HG02763 (cell line): ENCODE measurements around the gene PRSS38.

ENCODE experiments used
- ATAC-seq: cut with Tn5 transposase; IDR thresholded peaks from one replicate; pipeline ENCODE4 v1.9.1; 2021; ENCODE audit warnings: mild to moderate bottlenecking, moderate library complexity; ENCODE audit not compliant: unreplicated experiment

Gene PRSS38

GRCh38 chr1:227815468-227816409, at the start of gene PRSS38:
Gene PRSS38 (plus strand): TSS chr1:227815675. CDS start chr1:227815717, 42 bp downstream.
- no peak for ATAC-seq

DNA sequence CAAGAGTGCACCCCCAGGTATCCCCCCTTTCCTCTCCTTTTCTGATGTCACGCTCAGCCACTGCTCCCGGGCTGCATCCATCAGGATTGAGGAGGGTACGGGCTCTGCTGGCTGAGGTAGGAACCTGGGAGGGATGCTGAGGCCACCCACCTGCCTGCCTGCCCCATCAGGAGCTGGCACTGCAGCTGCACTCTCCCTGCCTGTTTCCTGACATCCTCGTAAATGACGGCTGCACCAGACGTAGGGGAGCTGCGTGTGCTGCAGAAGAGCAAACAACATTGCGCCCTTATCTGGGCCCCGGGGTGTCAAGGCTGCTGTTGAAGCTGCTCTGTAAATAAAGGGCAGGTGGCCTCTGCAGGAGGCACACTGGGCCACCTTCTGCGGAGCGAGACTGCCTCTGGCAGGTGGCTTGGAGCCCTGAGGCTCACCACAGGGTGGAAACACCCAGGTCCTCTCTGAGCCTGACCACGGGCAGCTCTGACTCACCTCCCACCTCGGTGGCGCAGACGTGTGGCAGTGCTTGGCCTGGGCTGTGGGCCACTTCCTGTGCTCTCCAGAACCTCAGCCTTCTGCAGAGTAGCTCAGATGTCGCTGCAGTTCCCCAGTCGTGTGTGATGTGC, 49.4 kb upstream of the PRSS38 start:
- ATAC-seq = no peak

- ATAC-seq = no peak
Observed at GRCh38 chr1:227766653-227767277, 48.7 kb upstream of the PRSS38 start.

DNA sequence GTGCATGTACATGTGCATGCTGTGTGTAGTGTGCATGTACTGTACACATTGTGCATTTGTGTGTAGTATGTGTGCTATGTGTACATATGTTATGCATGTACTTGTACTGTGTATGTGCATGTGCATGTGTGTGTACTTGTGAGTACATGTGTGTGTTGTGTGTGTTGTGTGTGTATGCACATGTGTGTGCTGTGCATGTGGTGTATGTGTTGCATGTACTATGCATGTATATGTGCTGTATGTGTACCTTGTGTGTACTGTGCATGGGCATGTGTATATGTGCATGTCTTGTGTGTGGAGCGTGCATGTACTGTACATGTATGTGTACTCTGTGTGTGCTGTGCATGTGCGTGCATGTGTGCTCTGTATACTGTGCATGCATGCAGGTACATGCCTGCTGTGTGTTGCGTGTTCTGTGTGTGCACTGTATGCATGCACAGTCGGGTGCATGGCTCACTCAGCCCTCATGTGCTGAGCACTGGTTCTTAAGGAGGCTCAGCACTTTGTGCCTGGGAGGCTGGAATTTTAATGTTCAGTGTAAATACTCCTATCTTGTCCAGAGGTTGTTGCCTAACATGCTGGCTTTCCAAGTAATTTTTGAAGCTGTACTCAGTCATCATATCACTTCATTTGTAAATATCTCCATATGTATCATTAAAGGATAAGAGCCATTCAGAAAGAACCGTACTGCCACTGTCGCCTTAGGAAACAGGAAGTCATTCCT, 47.9 kb upstream of the PRSS38 start:
- ATAC-seq = no peak

DNA sequence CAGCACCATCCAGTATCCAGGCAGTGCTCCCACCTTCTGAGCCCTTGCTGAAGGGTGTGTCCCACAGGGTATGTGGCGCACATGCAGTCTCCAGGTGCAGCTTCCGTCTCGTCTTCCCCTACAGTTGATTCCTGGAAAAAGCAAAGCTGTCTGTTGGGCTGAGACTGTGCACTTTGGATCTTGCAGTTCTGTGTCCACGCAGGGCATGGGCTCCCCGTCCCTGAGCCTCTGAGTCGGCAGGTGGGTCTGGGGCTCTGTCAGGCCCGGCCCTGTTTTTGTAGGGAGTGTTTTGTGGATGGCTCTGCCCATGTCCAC, 47.4 kb upstream of the PRSS38 start:
- ATAC-seq = no peak

- ATAC-seq = no peak
Observed at GRCh38 chr1:227768640-227769039, 46.8 kb upstream of the PRSS38 start.

GRCh38 chr1:227769047-227769935, 46.2 kb upstream of the PRSS38 start:
- no peak for ATAC-seq

DNA sequence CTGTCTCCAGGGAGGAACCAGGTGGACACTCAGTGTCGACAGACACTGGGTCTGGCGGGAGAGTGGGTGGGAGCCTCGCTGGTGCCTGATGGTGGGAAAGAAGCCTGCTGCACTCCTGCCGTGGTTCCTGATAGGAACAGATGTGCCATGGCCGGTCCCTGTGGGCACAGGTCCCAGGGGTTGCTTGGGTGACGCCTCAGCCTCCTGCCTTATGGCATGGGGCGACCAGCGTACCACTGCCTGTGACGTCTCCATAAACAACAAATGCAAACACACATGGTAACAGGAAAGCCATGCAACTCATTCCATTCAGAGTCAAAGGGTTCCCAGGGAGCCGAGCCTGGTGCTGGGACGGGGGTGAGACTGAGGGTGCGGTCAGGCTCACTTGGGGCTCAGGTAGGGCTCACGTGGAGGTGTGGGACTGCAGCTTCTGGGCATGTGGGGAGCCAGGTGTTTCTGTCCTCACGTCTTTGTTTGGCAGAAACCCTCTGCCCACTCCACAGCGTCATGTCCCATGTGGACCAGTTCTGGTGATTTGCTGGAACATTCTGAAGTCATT, 45.5 kb upstream of the PRSS38 start:
- no peak for ATAC-seq

GRCh38 chr1:227770812-227771211, 44.7 kb upstream of the PRSS38 start:
- no peak for ATAC-seq

DNA sequence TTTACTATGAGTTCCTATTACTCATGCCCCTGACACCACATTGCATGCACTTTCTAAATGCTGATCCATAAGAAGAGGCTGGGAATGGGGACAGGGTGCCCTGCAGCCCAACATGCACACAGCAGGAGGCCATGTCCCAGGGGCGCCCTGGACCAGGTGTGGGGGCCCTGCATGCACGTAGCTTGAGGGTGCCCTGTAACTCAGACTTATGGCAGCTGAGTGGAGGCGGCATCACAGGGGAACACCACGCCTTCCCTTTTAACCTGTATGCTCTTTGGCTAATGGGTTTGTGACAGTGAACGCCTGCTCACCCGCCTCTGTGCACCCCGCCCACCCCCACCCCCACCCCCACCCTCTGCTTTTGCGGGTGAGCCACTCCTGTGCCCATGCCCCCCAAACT, 44.1 kb upstream of the PRSS38 start:
- ATAC-seq = no peak

GRCh38 chr1:227771771-227772170, 43.7 kb upstream of the PRSS38 start:
- ATAC-seq = no peak

GRCh38 chr1:227773558-227773957, 41.9 kb upstream of the PRSS38 start:
- ATAC-seq = no peak

DNA sequence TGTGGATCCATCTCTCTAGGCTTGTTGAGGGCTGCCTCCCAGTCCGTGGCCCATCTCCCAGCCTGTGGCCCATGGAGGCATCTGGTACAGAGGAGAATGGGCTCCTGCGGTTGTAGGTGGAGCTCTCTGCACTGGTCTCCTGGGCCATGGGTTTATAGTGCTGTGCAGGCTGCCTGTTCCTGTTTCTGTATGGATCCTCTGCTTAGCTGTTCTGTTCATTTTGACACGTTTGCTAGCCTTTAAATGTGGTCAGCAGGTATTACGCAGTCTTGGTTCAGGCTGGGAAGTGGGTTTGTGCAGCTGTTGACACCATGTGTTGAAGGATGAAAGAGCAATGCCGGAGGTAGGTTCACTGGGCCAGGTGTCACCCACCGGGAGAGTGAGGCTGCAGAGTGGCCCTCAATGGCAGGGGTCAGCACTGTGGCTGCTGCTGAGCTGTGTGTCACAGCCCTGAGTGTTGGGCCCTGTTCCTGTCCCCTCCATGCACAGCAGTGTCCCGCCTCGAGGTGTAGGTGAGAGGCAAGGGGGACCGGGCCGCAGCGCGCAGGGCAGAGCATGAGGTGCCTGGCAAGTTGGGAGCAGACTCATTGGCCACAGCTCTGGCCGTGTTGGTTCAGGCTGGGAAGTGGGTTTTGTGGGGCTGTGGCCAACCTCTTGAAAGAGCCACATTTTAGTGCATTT, 41.3 kb upstream of the PRSS38 start:
- ATAC-seq = no peak

DNA sequence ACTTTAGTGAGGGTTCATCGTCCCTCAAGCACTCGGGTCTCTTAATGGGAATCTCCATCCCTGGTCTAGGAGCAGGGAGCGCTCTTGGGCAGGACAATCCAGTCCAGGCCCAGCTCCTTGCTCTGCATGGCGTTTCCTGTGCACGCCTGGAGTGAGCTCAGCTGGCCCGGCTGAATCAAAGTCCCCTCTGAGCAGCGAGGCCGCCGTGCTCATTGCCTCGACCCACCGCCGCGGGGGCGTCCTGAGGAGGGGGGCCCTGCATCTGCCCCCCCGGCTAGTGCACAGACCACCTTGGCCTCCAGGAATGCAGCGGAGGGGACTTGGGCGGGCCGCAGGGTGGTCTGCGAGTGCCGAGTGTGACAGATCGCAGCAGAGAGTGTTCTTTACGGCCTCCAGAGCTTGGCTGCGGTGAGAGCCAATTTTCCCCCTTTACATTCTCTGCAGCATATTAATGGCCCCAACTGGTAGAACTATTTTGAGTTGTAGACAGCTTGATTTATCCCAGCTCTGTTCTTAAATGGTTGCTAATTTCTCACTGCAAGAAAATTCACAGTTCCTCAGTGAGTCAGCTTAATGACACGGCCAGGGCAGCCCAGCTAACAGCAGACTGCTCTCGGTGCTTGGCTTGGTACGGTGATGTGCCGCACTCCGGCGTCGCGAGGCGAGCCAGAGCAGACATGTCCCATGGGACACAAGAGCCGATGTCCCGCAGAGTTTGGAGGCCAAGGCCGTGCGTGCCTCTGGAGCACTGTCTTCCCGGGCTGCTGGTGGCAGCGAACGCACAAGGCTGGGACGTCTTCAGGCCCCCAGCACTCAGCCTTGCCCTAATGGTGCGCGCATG, 40.4 kb upstream of the PRSS38 start:
- ATAC-seq = no peak

DNA sequence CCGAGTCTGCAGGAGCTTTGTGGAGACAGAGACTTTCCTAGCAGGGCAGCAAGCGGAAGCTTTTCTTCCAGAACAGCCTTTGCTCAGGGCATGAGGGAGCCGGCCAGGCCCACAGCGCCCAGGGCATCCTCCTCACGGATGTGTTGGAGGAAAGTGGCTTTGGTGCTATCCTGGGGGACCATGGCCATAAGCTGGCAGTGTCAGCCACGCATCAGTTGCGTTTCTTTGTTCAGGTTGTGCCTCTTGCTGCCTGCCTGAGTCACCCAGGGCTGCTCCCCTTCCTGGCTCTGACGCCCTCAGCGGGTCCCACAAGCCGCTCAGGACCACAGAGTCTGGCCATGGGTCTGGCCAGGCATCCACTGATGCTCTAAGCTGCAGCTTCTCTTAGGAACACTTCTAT, 39.6 kb upstream of the PRSS38 start:
- ATAC-seq = no peak

- no peak for ATAC-seq
Observed at GRCh38 chr1:227776331-227776771, 39.1 kb upstream of the PRSS38 start.

GRCh38 chr1:227777156-227777555, 38.3 kb upstream of the PRSS38 start:
- ATAC-seq = no peak

- ATAC-seq = no peak
Observed at GRCh38 chr1:227777646-227778045, 37.8 kb upstream of the PRSS38 start.
